ENCODE data around the gene ENTHD1.

Gene ENTHD1

GRCh38 chr22:39839204-39839603, 54.4 kb downstream of the ENTHD1 start:
- no peak for DNase-seq

GRCh38 chr22:39833610-39834009, 60.0 kb downstream of the ENTHD1 start:
- DNase-seq, result no peak

GRCh38 chr22:39833093-39833492, 60.5 kb downstream of the ENTHD1 start:
- no peak for DNase-seq

- DNase-seq, result no peak
Measured at GRCh38 chr22:39832627-39833074, 60.9 kb downstream of the ENTHD1 start.

- DNase-seq, result no peak
Measured at GRCh38 chr22:39825661-39826102, 67.9 kb downstream of the ENTHD1 start.

GRCh38 chr22:39821008-39821407, 72.6 kb downstream of the ENTHD1 start:
- no peak for DNase-seq

- DNase-seq, result no peak
Measured at GRCh38 chr22:39820256-39820655, 73.3 kb downstream of the ENTHD1 start.

GRCh38 chr22:39819429-39819828, 74.1 kb downstream of the ENTHD1 start:
- no peak for DNase-seq

- DNase-seq, result no peak
Measured at GRCh38 chr22:39818094-39818493, 75.5 kb downstream of the ENTHD1 start.

GRCh38 chr22:39815932-39816331, 77.6 kb downstream of the ENTHD1 start:
- DNase-seq, result no peak

GRCh38 chr22:39814899-39815298, 78.7 kb downstream of the ENTHD1 start:
- DNase-seq, result no peak

- no peak for DNase-seq
Measured at GRCh38 chr22:39809772-39810557, 83.6 kb downstream of the ENTHD1 start.

GRCh38 chr22:39808081-39808480, 85.5 kb downstream of the ENTHD1 start:
- DNase-seq, result no peak

- no peak for DNase-seq
Measured at GRCh38 chr22:39806109-39806508, 87.5 kb downstream of the ENTHD1 start.

- no peak for DNase-seq
Measured at GRCh38 chr22:39805117-39805516, 88.4 kb downstream of the ENTHD1 start.

GRCh38 chr22:39802682-39803081, 90.9 kb downstream of the ENTHD1 start:
- no peak for DNase-seq

GRCh38 chr22:39800790-39801520, 92.6 kb downstream of the ENTHD1 start:
- no peak for DNase-seq

GRCh38 chr22:39797528-39798147, 95.9 kb downstream of the ENTHD1 start:
- DNase-seq, result no peak

GRCh38 chr22:39789788-39790187, 103.8 kb downstream of the ENTHD1 start:
- no peak for DNase-seq

- no peak for DNase-seq
Measured at GRCh38 chr22:39785232-39785631, 108.3 kb downstream of the ENTHD1 start.

- no peak for DNase-seq
Measured at GRCh38 chr22:39777716-39778454, 115.7 kb downstream of the ENTHD1 start.

GRCh38 chr22:39776295-39777009, 117.1 kb downstream of the ENTHD1 start:
- no peak for DNase-seq

All from stimulated activated naive CD4-positive, alpha-beta T cell treated with Interleukin-2 at 50 U/mL for 16 hours (primary cell).